Upper lobe of left lung (tissue), 6 donors: Measurements from ENCODE around the gene PIF1. TPM values are rescaled to one million over a fixed set of nuclear protein-coding genes. Genes with fewer than 3 reads are reported as not detected.

Source experiments
- ATAC-seq, 2 donors: fragments of 200-7000 bp; cut with Tn5 transposase; one replicate each; pipeline ENCODE4 v1.9.1; 2022; ENCODE audit warnings: mild to moderate bottlenecking in 2 of 2, moderate library complexity in 2 of 2; ENCODE audit not compliant: low FRiP score in 2 of 2
- DNase-seq, 2 donors: peaks; one replicate each; pipeline ENCODE4 v3.0.0-alpha.2; 2019 to 2020
- H3K27ac ChIP-seq, 4 donors: fragments of 200-600 bp; sonication (generic); one replicate each; pipeline ENCODE4 v1.5.1; 2016 to 2019
- H3K27me3 ChIP-seq, 4 donors: fragments of 200-600 bp; sonication (generic); one replicate each; pipeline ENCODE4 v1.5.1; 2017 to 2019
- H3K36me3 ChIP-seq, 4 donors: fragments of 200-600 bp; sonication (generic); one replicate each; pipeline ENCODE4 v1.5.1; 2016 to 2019
- H3K4me1 ChIP-seq, 4 donors: fragments of 200-600 bp; sonication (generic); one replicate each; pipeline ENCODE4 v1.5.1; 2018 to 2019
- H3K4me3 ChIP-seq, 4 donors: fragments of 200-600 bp; sonication (generic); one replicate each; pipeline ENCODE4 v1.5.1; 2017 to 2019; ENCODE audit warnings: mild to moderate bottlenecking in 2 of 4, moderate library complexity in 1 of 4
- H3K9me3 ChIP-seq, 4 donors: fragments of 200-600 bp; sonication (generic); one replicate each; pipeline ENCODE4 v1.5.1; 2018 to 2019
- EP300 ChIP-seq, 4 donors: sonication (generic); formaldehyde crosslinking; IDR thresholded peaks; one replicate each; pipeline ENCODE4 v1.5.1; 2017; ENCODE audit warnings: antibody characterized with exemption in 4 of 4, control low read depth in 2 of 4
- POLR2A ChIP-seq, 4 donors: fragments of 450-650 bp; IDR thresholded peaks; one replicate each; pipeline ENCODE4 v1.5.1; 2016 to 2017; ENCODE audit warnings: antibody characterized with exemption in 4 of 4, mild to moderate bottlenecking in 2 of 4
- POLR2AphosphoS5 ChIP-seq, 2 donors: sonication (generic); formaldehyde crosslinking; IDR thresholded peaks; one replicate each; pipeline ENCODE4 v1.5.1; 2017; ENCODE audit warnings: antibody characterized with exemption in 2 of 2
- WGBS, 2 donors: methylation state at CpG; one replicate each; pipeline ENCODE4 v1.1.5; 2017 to 2018; 5-methylcytosine and 5-hydroxymethylcytosine counted together
- total RNA-seq, 6 donors: library from RNA; depleted of rRNA in 4 of 6; stranded (reverse); fragments of >200 nt in 4 of 6; gene quantifications; one replicate each; pipeline versions ENCODE4 v1.1.0 to v1.2.1, GENCODE V29; 2016 to 2021
- TF ChIP-seq, protein P1 (sequence below), 6 experiments: fragments of 450-650 bp in 4 of 6; fragments of 200-600 bp in 2 of 6; sonication (generic) in 2 of 6; IDR thresholded peaks; one replicate each; pipeline ENCODE4 v1.5.1; 2016 to 2019; ENCODE audit warnings: antibody characterized with exemption in 6 of 6
- donor health status: DM: no; HTN: no; CAD: no; lungs with moderate emphysema.
- donor health status: DM: no; HTN: yes; CAD: no; lungs with severe emphysema.

PIF1 gene
- total RNA-seq, 6 donors from 2014 or later, result 0.61 to 6.2 (median 1.1) TPM

DNA sequence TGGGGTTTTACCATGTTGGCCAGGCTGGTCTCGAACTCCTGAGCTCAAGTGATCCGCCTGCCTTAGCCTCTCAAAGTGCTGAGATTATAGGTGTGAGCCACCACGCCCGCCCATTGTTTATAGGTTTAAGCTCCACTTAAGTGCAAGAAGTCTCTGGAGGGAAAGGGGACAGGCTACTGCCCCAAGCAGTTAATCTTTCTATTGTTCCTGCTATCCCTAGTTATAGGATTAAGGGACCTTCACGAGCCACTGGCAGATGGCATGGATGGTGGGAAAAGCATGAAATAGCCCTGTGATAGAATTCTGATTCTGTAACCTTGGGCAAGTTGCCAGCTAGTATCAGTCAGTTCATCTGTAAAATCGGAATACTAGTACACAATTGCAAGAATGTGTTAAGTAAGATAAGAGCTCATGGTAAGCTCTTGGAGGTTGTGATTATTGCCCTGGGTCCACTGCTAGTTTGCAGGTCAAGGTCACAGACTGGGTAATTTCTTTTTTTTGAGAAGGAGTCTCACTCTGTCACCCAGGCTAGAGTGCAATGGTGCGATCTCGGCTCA is 44.8 kb downstream of the PIF1 start:
- Histone ChIP-seq H3K27me3 (peaks cover 0 to 9% (median 0%) of the 10 kb centered on the region in 4 donors), H3K4me3 (no peak overlapping the region), H3K27ac (no peak overlapping the region), H3K9me3 (no peaks in the 10 kb centered on the region), H3K4me1 (peaks cover 0 to 10% (median 2%) of the 10 kb centered on the region in 4 donors), H3K36me3 (no peaks in the 10 kb centered on the region)
- DNase-seq (no peak), ATAC-seq (no peak)
- TF ChIP-seq EP300 (IDR thresholded peaks at IDR 0.05), result no peak
- TF ChIP-seq POLR2AphosphoS5 (IDR thresholded peaks at IDR 0.05), result no peak
- TF ChIP-seq, protein P1, sequence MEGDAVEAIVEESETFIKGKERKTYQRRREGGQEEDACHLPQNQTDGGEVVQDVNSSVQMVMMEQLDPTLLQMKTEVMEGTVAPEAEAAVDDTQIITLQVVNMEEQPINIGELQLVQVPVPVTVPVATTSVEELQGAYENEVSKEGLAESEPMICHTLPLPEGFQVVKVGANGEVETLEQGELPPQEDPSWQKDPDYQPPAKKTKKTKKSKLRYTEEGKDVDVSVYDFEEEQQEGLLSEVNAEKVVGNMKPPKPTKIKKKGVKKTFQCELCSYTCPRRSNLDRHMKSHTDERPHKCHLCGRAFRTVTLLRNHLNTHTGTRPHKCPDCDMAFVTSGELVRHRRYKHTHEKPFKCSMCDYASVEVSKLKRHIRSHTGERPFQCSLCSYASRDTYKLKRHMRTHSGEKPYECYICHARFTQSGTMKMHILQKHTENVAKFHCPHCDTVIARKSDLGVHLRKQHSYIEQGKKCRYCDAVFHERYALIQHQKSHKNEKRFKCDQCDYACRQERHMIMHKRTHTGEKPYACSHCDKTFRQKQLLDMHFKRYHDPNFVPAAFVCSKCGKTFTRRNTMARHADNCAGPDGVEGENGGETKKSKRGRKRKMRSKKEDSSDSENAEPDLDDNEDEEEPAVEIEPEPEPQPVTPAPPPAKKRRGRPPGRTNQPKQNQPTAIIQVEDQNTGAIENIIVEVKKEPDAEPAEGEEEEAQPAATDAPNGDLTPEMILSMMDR (IDR thresholded peaks at IDR 0.05), result no peak
- TF ChIP-seq POLR2A (IDR thresholded peaks at IDR 0.05), result no peak
- WGBS, 2 donors, result 74 to 80% methylated on average over 8 of the region's 8 CpGs

DNA sequence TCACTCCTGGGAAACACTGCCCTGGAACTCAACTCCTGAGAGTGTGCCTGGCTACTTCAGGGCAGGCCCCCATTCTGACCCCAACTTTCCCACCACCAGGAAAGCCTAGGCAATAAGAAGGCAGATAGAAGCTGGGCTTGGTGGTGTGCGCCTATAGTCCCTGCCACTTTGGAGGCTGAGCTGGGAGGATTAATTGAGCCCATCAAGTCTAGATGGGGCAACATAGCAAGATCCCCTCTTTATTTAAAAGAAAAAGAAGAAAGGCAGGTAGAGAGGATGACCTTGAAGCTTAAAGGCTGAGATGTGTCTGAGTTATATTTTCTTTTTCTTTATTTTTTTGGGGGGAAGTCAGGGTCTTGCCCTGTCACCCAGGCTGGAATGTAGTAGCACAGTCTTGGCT is 45.8 kb downstream of the PIF1 start:
- H3K9me3 ChIP-seq, result no peaks in the 10 kb centered on the region
- 88 to 93% methylated on average over 1 of the region's 1 CpG for WGBS, 2 donors
- H3K36me3 ChIP-seq, result no peaks in the 10 kb centered on the region

DNA sequence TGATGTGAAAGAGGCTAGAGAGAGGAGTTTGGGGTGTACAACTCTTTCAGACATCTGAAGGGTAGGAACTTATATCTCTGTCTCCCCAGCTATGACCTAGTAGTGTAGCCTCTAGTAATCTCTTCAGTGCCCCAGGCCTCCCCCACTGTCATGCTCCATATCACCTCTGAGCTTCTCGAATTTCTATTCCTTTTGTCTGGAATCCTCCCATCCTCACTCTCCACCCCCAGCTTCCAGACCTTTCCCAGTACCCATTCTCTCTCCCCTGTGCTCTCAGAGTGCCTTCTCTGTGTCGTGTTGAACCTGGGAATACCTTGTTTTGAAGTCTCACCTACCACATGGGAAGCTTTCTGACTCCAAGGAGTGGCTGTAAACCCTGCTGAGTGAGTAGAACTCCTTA is 46.4 kb downstream of the PIF1 start:
- Histone ChIP-seq H3K4me1 (peaks cover 0 to 24% (median 5%) of the 10 kb centered on the region in 4 donors), H3K36me3 (no peaks in the 10 kb centered on the region), H3K4me3 (no peak overlapping the region), H3K9me3 (no peaks in the 10 kb centered on the region), H3K27me3 (peaks cover 0 to 15% (median 4%) of the 10 kb centered on the region in 4 donors), H3K27ac (no peak overlapping the region)
- WGBS, 2 donors, result 64 to 89% methylated on average over 2 of the region's 2 CpGs
- no peak for ATAC-seq
- DNase-seq, result no peak
- TF ChIP-seq POLR2A (IDR thresholded peaks at IDR 0.05) (no peak), EP300 (IDR thresholded peaks at IDR 0.05) (no peak), POLR2AphosphoS5 (IDR thresholded peaks at IDR 0.05) (no peak)
- TF ChIP-seq, protein P1 (IDR thresholded peaks at IDR 0.05), result no peak

More for the DNA sequence above, 45.8 kb downstream of the PIF1 start:
- Histone ChIP-seq H3K27me3 (peaks cover 0 to 15% (median 3%) of the 10 kb centered on the region in 4 donors), H3K4me1 (peaks cover 0 to 18% (median 4%) of the 10 kb centered on the region in 4 donors), H3K4me3 (no peak overlapping the region), H3K27ac (no peak overlapping the region)
- DNase-seq (no peak), ATAC-seq (no peak)
- no peak for TF ChIP-seq EP300 (IDR thresholded peaks at IDR 0.05)
- TF ChIP-seq, protein P1 (IDR thresholded peaks at IDR 0.05), result no peak
- TF ChIP-seq POLR2AphosphoS5 (IDR thresholded peaks at IDR 0.05), result no peak
- no peak for TF ChIP-seq POLR2A (IDR thresholded peaks at IDR 0.05)

GRCh38 chr15:64776402-64776786 is 49.1 kb downstream of the PIF1 start:
- 41 to 45% methylated on average over 12 to 25 of the region's 25 CpGs for WGBS, 2 donors
- H3K4me1 ChIP-seq, result peaks cover 0 to 25% (median 5%) of the 10 kb centered on the region in 4 donors
- TF ChIP-seq, protein P1 (IDR thresholded peaks at IDR 0.05), result no peak
- TF ChIP-seq POLR2A (IDR thresholded peaks at IDR 0.05) (no peak), POLR2AphosphoS5 (IDR thresholded peaks at IDR 0.05) (no peak), EP300 (IDR thresholded peaks at IDR 0.05) (no peak)
- no peaks in the 10 kb centered on the region for H3K9me3 ChIP-seq
- ATAC-seq (no peak), DNase-seq (peak in 1 of 2 donors; percentile 72)
- H3K36me3 ChIP-seq, result no peaks in the 10 kb centered on the region
- H3K4me3 ChIP-seq, result peak overlapping the region in 3 of 4 donors; percentile 65 to 85 (median 69)
- H3K27me3 ChIP-seq, result peaks cover 0 to 15% (median 4%) of the 10 kb centered on the region in 4 donors
- H3K27ac ChIP-seq, result peak overlapping the region in 2 of 4 donors; percentile 41 to 84
